ENCODE data around the gene TPST1. TPM values are rescaled to one million over a fixed set of nuclear protein-coding genes. Genes with fewer than 3 reads are reported as not detected.
"Not testable (repeated sequence)": the region's sequence is repeated elsewhere in the genome, so short reads cannot be mapped to it uniquely, and the experiment has no call there.

Gene TPST1
- total and polyA plus RNA-seq, 2 of the 8 experiments (the other 6 are each of a cell fraction or from before 2014, with no cell fraction given) = 8.2 to 18.4 TPM

- not testable (repeated sequence) for H3K23me2 ChIP-seq (ENCODE audit: low read depth, low read length); H2BK5ac ChIP-seq (ENCODE audit: low read depth, low read length); H4K5ac ChIP-seq (ENCODE audit: insufficient read length, low read depth, low read length); H4K91ac ChIP-seq (replicated peaks; ENCODE audit: insufficient read length, low read length); FAIRE-seq; H2BK120ac ChIP-seq (replicated peaks; ENCODE audit: low read depth, low read length); H2BK15ac ChIP-seq (ENCODE audit: low read length); H2BK12ac ChIP-seq (ENCODE audit: low read depth, low read length); H2AFZ ChIP-seq (ENCODE audit: low read length); H3K79me1 ChIP-seq (ENCODE audit: low read depth, low read length); H3K4ac ChIP-seq (replicated peaks; ENCODE audit: insufficient read length, low read depth, low read length); H3K27me3 ChIP-seq (replicated peaks in 1 of 4; ENCODE audit: control insufficient read depth in 3 of 4, extremely low read depth in 1 of 4, insufficient read depth in 3 of 4, low read length in 3 of 4); H2AK5ac ChIP-seq (ENCODE audit: low read depth, low read length); H3K56ac ChIP-seq (replicated peaks; ENCODE audit: insufficient read length, low read depth, low read length); H4K20me1 ChIP-seq (replicated peaks in 1 of 2; ENCODE audit: control insufficient read depth in 1 of 2, insufficient read depth in 2 of 2, low read length in 2 of 2); H3K14ac ChIP-seq (ENCODE audit: insufficient read length); H3K4me2 ChIP-seq (ENCODE audit: insufficient read depth in 1 of 2, low read depth in 2 of 2, low read length in 2 of 2); H3K18ac ChIP-seq (ENCODE audit: extremely low read depth, low read length); H4K8ac ChIP-seq (ENCODE audit: extremely low read depth, insufficient read depth, low read length); DNase-seq (ENCODE audit: low read depth in 1 of 2, low spot score in 2 of 2); H3K36me3 ChIP-seq (ENCODE audit: control insufficient read depth in 2 of 4, insufficient read depth in 4 of 4, low read length in 3 of 4); H3K4me3 ChIP-seq (ENCODE audit: extremely low read depth in 1 of 4, insufficient read depth in 2 of 4, low read depth in 3 of 4, low read length in 4 of 4); H2BK20ac ChIP-seq (ENCODE audit: low read length); H3K79me2 ChIP-seq (ENCODE audit: control insufficient read depth in 1 of 2, insufficient read depth in 2 of 2, low read length in 2 of 2); H3K4me1 ChIP-seq (replicated peaks in 1 of 4; ENCODE audit: control insufficient read depth in 3 of 4, insufficient read depth in 4 of 4, low read length in 3 of 4); H3K9ac ChIP-seq (replicated peaks in 1 of 4; ENCODE audit: extremely low read depth in 1 of 4, low read depth in 3 of 4, low read length in 3 of 4); H3K27ac ChIP-seq (ENCODE audit: low read depth, low read length); H3K9me3 ChIP-seq (ENCODE audit: insufficient read depth in 2 of 2, low read depth in 1 of 2, low read length in 1 of 2); H3K23ac ChIP-seq (ENCODE audit: insufficient read length)
- ChIA-PET CTCF (ENCODE audit: partially characterized antibody) (interaction anchor here (1.0 kb wide), 1 partner anchor 9 kb away, joined by 3 read pairs; no protein-coding TSS in a partner anchor), POLR2A (ENCODE audit: partially characterized antibody) (interaction anchor here (0.9 kb wide), 1 partner anchor 10 kb away, joined by 3 read pairs; no protein-coding TSS in a partner anchor)
- WGBS, 2 experiments (ENCODE audit: extremely low coverage in 1 of 2, insufficient coverage in 1 of 2, insufficient read length in 1 of 2, insufficient replicate concordance in 2 of 2, low coverage in 1 of 2, low lambda C conversion rate in 2 of 2, missing lambda C conversion rate in 1 of 2) = 93% methylated on average over 8 of the region's 8 CpGs; no CpG with 5 or more reads in 1 of the 2 experiments
- peak; percentile 66 for TF ChIP-seq POU5F1 (IDR thresholded peaks at IDR 0.05; ENCODE audit: low read depth, low read length)
Measured at GRCh38 chr7:66175006-66175405, 30.1 kb upstream of the TPST1 start.

Data from H1 (cell line).